Omental fat pad (tissue), 4 donors: ENCODE measurements around the gene OSM. TPM values are rescaled to one million over a fixed set of nuclear protein-coding genes. Genes with fewer than 3 reads are reported as not detected.

ENCODE experiments used
- ATAC-seq: fragments of 150-250 bp; one replicate; pipeline ENCODE4 v1.9.1; 2016; ENCODE audit warnings: mild to moderate bottlenecking, moderate library complexity; ENCODE audit not compliant: low FRiP score
- DNase-seq: peaks from one replicate; pipeline ENCODE4 v3.0.0-alpha.2; 2019; ENCODE audit warnings: low spot score
- total RNA-seq, 4 donors: library from RNA; depleted of rRNA; stranded (reverse); fragments of >200 nt; gene quantifications; one replicate each; pipeline ENCODE4 v1.1.0, GENCODE V29; 2016
- TF ChIP-seq, protein P1 (sequence below), 3 donors: fragments of 450-650 bp; IDR thresholded peaks; one replicate each; pipeline ENCODE4 v1.5.1; 2016 to 2017; ENCODE audit warnings: antibody characterized with exemption in 3 of 3, mild to moderate bottlenecking in 3 of 3, moderate library complexity in 2 of 3

Gene OSM
- total RNA-seq, 4 donors from 2014 or later: 7.1 to 17.8 (median 8.6) TPM

DNA sequence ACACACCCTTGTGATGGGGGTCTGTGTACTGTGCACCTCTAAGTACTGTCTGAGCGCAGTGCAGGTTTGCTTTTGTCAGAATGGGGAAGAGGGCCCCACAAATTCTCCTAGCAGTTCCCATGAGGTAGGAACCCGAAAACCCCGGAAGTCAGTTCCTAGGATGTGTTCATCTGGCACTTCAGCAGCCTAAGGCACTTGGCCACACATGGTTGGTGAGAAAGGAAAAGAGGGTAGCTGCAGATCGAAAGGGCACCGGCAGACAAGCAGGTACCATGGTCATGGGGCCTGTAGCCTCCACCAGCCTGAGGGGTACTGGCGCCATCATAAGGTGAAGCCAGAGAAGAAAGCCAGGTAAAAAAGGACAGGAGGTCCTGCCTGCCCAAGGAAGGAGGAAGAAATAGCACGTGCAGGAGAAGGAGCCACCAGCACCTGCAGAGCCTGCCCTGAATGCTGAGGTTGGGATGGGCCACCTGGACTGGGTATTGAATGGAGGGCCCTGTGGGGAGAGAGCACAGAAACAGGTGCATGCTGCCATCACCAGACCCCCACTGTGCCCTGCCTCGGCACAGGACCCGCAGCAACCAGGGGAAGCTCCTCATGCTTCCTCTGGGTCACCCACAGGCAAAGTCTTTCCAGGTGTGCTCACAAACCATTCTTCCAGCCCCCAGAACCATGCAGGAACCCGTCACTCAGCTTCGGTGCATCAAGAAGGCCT, 30.8 kb upstream of the OSM start:
- DNase-seq (no peak), ATAC-seq (no peak)
- TF ChIP-seq, protein P1, sequence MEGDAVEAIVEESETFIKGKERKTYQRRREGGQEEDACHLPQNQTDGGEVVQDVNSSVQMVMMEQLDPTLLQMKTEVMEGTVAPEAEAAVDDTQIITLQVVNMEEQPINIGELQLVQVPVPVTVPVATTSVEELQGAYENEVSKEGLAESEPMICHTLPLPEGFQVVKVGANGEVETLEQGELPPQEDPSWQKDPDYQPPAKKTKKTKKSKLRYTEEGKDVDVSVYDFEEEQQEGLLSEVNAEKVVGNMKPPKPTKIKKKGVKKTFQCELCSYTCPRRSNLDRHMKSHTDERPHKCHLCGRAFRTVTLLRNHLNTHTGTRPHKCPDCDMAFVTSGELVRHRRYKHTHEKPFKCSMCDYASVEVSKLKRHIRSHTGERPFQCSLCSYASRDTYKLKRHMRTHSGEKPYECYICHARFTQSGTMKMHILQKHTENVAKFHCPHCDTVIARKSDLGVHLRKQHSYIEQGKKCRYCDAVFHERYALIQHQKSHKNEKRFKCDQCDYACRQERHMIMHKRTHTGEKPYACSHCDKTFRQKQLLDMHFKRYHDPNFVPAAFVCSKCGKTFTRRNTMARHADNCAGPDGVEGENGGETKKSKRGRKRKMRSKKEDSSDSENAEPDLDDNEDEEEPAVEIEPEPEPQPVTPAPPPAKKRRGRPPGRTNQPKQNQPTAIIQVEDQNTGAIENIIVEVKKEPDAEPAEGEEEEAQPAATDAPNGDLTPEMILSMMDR (IDR thresholded peaks at IDR 0.05): no peak

DNA sequence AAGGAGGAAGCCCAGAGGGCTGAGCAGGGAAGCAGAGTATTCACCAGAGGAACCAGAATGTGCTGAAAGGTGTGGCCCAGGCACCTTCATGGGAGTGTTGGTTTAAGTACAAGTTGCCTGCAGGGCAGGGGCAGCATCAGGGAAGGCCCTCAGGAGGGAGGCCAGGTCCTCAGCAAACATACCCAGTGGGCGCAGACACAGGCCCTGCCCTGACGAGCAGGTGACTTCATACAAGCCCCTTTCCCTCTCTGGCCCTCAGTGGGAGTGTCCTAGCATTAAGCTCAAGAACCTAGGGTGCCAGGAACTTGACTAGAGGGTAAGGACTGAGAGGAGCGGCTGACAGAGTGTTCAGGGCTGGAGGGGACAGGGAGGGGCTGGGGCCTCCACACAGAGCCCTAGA, 30.2 kb upstream of the OSM start:
- ATAC-seq (no peak), DNase-seq (no peak)
- TF ChIP-seq, protein P1 (IDR thresholded peaks at IDR 0.05): no peak

DNA sequence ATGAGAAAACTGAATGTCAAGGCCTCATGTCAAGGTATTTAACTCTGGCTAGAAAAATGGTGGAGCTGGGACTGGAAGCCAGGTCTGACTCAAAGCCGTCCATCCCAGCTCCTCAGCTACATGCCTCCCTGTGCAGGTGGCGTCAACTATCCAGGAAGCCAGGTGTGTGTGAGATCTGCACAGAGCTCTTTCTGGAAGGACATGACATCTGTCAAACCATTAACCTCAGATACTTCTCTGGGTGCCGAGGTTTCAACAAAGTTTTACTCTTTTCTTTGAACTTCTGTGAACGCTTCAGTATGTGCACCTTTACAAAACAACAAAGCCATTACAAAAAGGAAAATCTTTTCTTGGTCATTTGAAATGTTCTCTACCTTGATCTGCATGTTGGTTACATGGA, 29.7 kb upstream of the OSM start:
- TF ChIP-seq, protein P1 (IDR thresholded peaks at IDR 0.05): no peak
- no peak for ATAC-seq

DNA sequence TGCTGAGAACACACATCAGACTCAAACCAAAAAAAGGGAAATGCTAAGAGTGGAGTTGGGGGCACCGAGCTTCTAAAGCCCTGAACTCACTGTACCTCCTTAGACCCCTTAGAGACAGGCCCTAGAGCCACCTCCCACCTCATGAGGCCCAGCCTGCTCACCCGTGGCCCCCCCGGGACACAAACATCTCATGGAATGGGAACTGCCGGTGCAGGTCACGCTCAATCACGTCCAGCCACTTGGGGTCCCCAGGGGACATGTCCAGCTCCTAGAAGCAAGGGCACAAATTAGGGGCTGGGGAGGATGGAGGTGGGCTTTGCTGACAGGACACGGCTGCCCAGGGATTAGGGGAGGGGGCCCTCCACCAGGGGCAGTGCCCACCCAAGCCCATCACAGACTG, 28.9 kb upstream of the OSM start:
- DNase-seq: no peak
- TF ChIP-seq, protein P1 (IDR thresholded peaks at IDR 0.05): no peak
- ATAC-seq: no peak

More for the DNA sequence above, 29.7 kb upstream of the OSM start:
- no peak for DNase-seq

DNA sequence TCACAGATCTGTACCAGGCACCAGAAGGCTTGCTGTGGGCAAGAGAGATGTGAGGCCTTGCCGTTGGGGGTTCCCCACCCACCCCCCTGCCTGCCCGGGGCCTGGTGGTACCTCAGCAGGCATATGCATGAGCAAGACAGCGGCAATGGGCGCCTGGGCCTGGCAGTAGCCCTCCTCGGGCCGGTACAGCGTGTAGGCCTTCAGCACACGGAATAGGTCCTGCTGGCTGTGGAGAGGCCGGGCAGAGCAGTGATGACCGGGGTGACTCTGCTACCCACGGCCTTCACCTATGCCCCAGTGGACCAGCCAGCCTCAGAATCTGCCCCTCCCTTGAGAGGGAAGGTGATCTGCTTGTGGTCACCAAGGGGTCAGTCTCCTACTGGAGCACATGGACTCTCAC, 28.2 kb upstream of the OSM start:
- DNase-seq: no peak
- TF ChIP-seq, protein P1 (IDR thresholded peaks at IDR 0.05): no peak
- ATAC-seq: no peak

DNA sequence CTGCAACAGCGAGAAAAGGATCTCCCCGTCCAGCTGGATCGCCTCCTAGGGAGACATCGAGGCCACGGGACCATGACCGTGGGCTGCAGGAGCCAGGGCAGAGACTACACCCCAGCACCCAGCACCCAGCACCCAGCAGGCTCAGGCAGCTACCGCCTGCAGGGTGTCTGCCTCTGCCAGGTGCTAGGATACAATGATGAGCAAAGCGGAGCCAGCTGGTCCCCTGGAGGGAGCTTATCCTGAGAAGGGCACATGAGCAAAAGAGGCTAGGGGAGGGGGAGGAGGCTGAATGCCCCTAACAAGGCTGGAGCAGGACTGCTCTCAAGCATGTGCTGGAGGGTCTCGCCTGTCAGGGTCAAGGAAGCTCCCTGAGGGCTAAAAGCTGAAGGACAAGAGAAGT, 27.4 kb upstream of the OSM start:
- no peak for ATAC-seq
- TF ChIP-seq, protein P1 (IDR thresholded peaks at IDR 0.05): no peak
- no peak for DNase-seq

DNA sequence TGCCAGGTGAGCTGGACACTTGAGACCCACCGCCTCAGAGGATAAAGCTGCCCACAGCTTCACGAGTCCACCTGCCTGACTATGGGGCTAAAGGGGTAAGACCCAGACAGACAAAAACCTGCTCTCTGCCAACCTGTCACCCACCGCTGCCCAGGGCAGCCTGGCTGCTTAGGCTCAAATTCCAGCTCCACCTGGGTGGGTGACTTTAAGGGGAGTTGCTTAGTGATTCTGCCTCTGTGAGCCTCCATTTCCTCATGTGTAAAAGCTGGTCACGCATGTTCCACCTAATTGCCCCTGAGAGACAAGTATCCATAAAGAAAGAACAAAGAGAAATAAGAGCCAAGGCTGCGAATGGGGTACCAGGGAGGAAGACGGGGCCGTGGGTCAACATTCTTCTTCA, 26.4 kb upstream of the OSM start:
- TF ChIP-seq, protein P1 (IDR thresholded peaks at IDR 0.05): no peak
- ATAC-seq (no peak), DNase-seq (no peak)
